Endodermal cell (in vitro differentiated cells): ENCODE data around the gene ATP6V1A. TPM values are rescaled to one million over a fixed set of nuclear protein-coding genes. Genes with fewer than 3 reads are reported as not detected.

Experiments
- DNase-seq: peaks from one replicate; pipeline ENCODE4 v3.0.0-alpha.2; 2017
- H3K27ac ChIP-seq: 2 replicates; pipeline ENCODE4 v1.5.1; 2013; ENCODE audit warnings: mild to moderate bottlenecking, low read depth, low read length, moderate library complexity
- H3K27me3 ChIP-seq: 2 replicates; pipeline ENCODE4 v1.6.1; 2013; ENCODE audit warnings: mild to moderate bottlenecking, low read length, moderate library complexity; ENCODE audit not compliant: insufficient read depth, control insufficient read depth, poor library complexity, severe bottlenecking
- H3K36me3 ChIP-seq: 2 replicates; pipeline ENCODE4 v1.7.0; 2013; ENCODE audit warnings: mild to moderate bottlenecking, low read length, moderate library complexity; ENCODE audit not compliant: control insufficient read depth, insufficient read depth
- H3K4me1 ChIP-seq: one replicate; pipeline ENCODE4 v1.7.0; 2013; ENCODE audit warnings: low read length; ENCODE audit not compliant: control insufficient read depth, insufficient read depth
- H3K4me3 ChIP-seq: 2 replicates; pipeline ENCODE4 v1.5.1; 2013; ENCODE audit warnings: mild to moderate bottlenecking, low read length, moderate library complexity
- H3K9ac ChIP-seq: 2 replicates; pipeline ENCODE4 v1.6.1; 2013; ENCODE audit warnings: mild to moderate bottlenecking, low read length, moderate library complexity; ENCODE audit not compliant: poor library complexity, severe bottlenecking; ENCODE audit errors: extremely low read depth
- H3K9me3 ChIP-seq: 2 replicates; pipeline ENCODE4 v1.6.1; 2013; ENCODE audit warnings: mild to moderate bottlenecking, low read length, moderate library complexity; ENCODE audit not compliant: control insufficient read depth
- H3K27ac Mint-ChIP-seq: 2 replicates; pipeline ENCODE4 v1.8.0; 2020; ENCODE audit warnings: mixed read lengths
- H3K27me3 Mint-ChIP-seq: 2 replicates; pipeline ENCODE4 v1.8.0; 2021; ENCODE audit warnings: mild to moderate bottlenecking, mixed read lengths; ENCODE audit not compliant: insufficient read depth
- H3K36me3 Mint-ChIP-seq: 2 replicates; pipeline ENCODE4 v1.8.0; 2020; ENCODE audit warnings: low read depth, mixed read lengths
- H3K4me1 Mint-ChIP-seq: 2 replicates; pipeline ENCODE4 v1.8.0; 2020; ENCODE audit warnings: mixed read lengths
- H3K4me3 Mint-ChIP-seq: 2 replicates; pipeline ENCODE4 v1.8.0; 2020; ENCODE audit warnings: mild to moderate bottlenecking, moderate library complexity, mixed read lengths
- H3K9me3 Mint-ChIP-seq: 2 replicates; pipeline ENCODE4 v1.8.0; 2020; ENCODE audit warnings: mild to moderate bottlenecking, mixed read lengths
- CTCF ChIP-seq: fragments of 200-600 bp; sonication (generic); conservative IDR thresholded peaks from 2 replicates; pipeline ENCODE4 v1.5.0; 2021; ENCODE audit warnings: antibody characterized with exemption, mild to moderate bottlenecking
- WGBS, 2 experiments: methylation state at CpG; one replicate each; pipeline versions ENCODE4 v1.1.5 to v1.1.7; 2013; ENCODE audit warnings: missing lambda C conversion rate in 2 of 2, mixed read lengths in 1 of 2; ENCODE audit not compliant: insufficient coverage in 1 of 2, insufficient read length in 1 of 2; 5-methylcytosine and 5-hydroxymethylcytosine counted together
- total RNA-seq, 2 donors: library from RNA; stranded (reverse); fragmentation: NEBNext Ultra II Directional in 1 of 2; extraction: Animal tissue kit (Norgen Biotek cat#: 25700) in 1 of 2; gene quantifications; 2 replicates in 1 of 2; 3 replicates in 1 of 2; pipeline ENCODE4 v1.2.1, GENCODE V29; 2021

Gene ATP6V1A
- total RNA-seq, 2 donors from 2014 or later, result 58.4 to 63.4 TPM

GRCh38 chr3:113754494-113755159, 7.8 kb downstream of the ATP6V1A start:
- Histone ChIP-seq H3K27ac (no peak overlapping the region), H3K27me3 (no peaks in the 10 kb centered on the region), H3K4me1 (no peaks in the 10 kb centered on the region), H3K9me3 (peaks cover 12% of the 10 kb centered on the region), H3K9ac (no peak overlapping the region), H3K36me3 (no peaks in the 10 kb centered on the region), H3K4me3 (no peak overlapping the region)
- Mint-ChIP-seq H3K27me3 (no peaks in the 10 kb centered on the region), H3K36me3 (peaks cover 9% of the 10 kb centered on the region), H3K4me1 (peaks cover 12% of the 10 kb centered on the region), H3K27ac (no peak overlapping the region), H3K9me3 (peaks cover 4% of the 10 kb centered on the region), H3K4me3 (no peak overlapping the region)
- no peak for TF ChIP-seq CTCF
- 94 to 96% methylated on average over 4 of the region's 5 CpGs for WGBS, 2 experiments
- DNase-seq, result no peak

- no peak overlapping the region for H3K27ac ChIP-seq
- Mint-ChIP-seq H3K27ac (no peak overlapping the region), H3K4me3 (no peak overlapping the region), H3K27me3 (no peaks in the 10 kb centered on the region), H3K4me1 (peaks cover 2% of the 10 kb centered on the region), H3K36me3 (peaks cover 6% of the 10 kb centered on the region), H3K9me3 (peaks cover 4% of the 10 kb centered on the region)
- no peak for DNase-seq
- H3K27me3 ChIP-seq, result no peaks in the 10 kb centered on the region
- WGBS, 2 experiments, result 93% methylated on average over 1 of the region's 1 CpG; no CpG with 5 or more reads in 1 of the 2 experiments
- H3K36me3 ChIP-seq, result no peaks in the 10 kb centered on the region
- H3K4me3 ChIP-seq, result no peak overlapping the region
- peaks cover 12% of the 10 kb centered on the region for H3K9me3 ChIP-seq
- no peak for TF ChIP-seq CTCF
- H3K9ac ChIP-seq, result no peak overlapping the region
- no peaks in the 10 kb centered on the region for H3K4me1 ChIP-seq
Observed at GRCh38 chr3:113758389-113759024, 11.7 kb downstream of the ATP6V1A start.

GRCh38 chr3:113764698-113765097, 17.9 kb downstream of the ATP6V1A start:
- H3K4me1 ChIP-seq, result no peaks in the 10 kb centered on the region
- 97 to 100% methylated on average over 2 of the region's 2 CpGs for WGBS, 2 experiments

More at GRCh38 chr3:113764698-113765097, 17.9 kb downstream of the ATP6V1A start:
- Mint-ChIP-seq H3K4me3 (no peak overlapping the region), H3K27me3 (no peaks in the 10 kb centered on the region), H3K4me1 (no peaks in the 10 kb centered on the region), H3K36me3 (no peaks in the 10 kb centered on the region), H3K27ac (no peak overlapping the region), H3K9me3 (no peaks in the 10 kb centered on the region)
- no peaks in the 10 kb centered on the region for H3K27me3 ChIP-seq
- no peak for TF ChIP-seq CTCF
- H3K36me3 ChIP-seq, result no peaks in the 10 kb centered on the region
- H3K27ac ChIP-seq, result no peak overlapping the region
- no peak for DNase-seq
- no peaks in the 10 kb centered on the region for H3K9me3 ChIP-seq
- no peak overlapping the region for H3K9ac ChIP-seq
- H3K4me3 ChIP-seq, result no peak overlapping the region
